NCI-H748 (cell line): Measurements from ENCODE around the gene ANKRD13D.
A peak's percentile ranks its signal among the peaks of the same experiment; 100 is the strongest.
"Not testable (repeated sequence)": the region's sequence is repeated elsewhere in the genome, so short reads cannot be mapped to it uniquely, and the experiment has no call there.

Experiments used
- DNase-seq: peaks from one replicate; lab custom pipeline; 2025; ENCODE audit not compliant: unreplicated experiment; lab: John Stamatoyannopoulos, UW

ANKRD13D gene

DNA sequence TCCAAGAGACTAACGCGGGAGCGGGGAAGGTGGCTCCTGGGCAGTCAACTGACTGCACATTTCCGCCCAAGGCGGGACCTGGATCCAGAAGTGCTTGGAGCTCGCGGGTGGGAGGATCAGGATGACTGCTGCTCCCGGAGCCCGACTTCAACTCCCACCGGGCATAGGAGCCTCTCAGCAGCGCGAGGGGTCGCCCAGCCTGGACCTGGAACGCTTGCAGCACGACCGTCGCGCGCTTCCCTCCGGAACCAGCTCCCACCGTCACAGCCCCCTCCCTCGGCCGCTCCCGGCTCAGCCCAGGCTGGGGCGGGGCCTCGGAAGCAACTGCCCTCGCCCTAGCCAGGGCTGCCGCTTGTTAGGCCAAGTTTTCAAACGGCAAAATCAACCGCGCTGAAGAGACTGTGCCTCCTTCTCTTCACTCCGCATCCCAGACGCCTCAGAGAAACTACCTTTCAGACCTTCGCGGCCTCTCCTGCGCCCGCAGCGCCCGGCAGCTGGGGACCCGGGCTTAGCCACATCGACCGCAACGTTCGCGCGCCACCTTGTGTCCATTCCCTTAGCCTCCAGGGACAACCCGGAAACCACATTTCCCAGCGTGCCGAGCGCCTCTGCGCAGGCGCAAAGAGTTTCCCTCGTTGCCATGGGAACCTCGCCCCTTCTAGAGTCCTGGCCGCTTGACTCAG is 28.2 kb downstream of the ANKRD13D start:
- DNase-seq: peak; percentile 97

DNA sequence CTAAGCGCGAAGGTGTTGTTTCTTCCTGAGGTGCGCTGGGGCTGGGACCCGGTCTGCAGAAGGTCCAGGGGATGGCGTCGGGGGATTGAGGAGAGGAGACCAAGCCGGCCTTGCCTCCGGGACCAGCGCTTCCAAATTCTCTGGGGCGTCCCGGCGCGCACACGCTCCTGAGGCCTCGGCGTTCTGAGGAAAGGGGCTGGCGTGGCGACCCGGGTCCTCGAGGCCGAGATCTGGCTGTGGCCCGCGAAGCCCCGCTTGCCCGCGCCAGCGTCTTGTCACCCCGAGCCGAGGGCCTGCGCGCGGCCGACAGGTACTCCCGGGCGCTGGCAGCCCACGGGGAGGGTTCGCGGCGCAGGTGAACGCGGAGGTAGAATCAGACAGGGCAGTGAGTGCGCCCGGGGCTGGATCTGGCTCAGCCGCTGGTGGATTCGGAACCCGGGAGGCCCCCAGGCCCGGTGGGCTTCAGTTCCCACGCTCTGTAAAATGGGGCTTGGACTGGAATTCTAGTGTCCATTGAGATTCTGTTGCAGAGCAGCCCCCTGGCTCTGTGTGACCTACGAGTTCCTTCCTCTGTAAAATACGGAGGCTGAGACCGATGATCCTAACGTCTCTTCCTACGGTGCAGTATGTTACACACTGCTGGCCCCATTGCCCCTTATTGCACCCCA is 28.9 kb downstream of the ANKRD13D start:
- peak; percentile 81 for DNase-seq

GRCh38 chr11:67318876-67319275 is 29.8 kb downstream of the ANKRD13D start:
- not testable (repeated sequence) for DNase-seq

- DNase-seq: no peak
Measured at GRCh38 chr11:67320011-67320410, 30.9 kb downstream of the ANKRD13D start.

- no peak for DNase-seq
Measured at GRCh38 chr11:67320691-67321090, 31.6 kb downstream of the ANKRD13D start.

- DNase-seq: no peak
Measured at GRCh38 chr11:67321313-67321871, 32.3 kb downstream of the ANKRD13D start.

GRCh38 chr11:67322049-67322448 is 32.9 kb downstream of the ANKRD13D start:
- no peak for DNase-seq

DNA sequence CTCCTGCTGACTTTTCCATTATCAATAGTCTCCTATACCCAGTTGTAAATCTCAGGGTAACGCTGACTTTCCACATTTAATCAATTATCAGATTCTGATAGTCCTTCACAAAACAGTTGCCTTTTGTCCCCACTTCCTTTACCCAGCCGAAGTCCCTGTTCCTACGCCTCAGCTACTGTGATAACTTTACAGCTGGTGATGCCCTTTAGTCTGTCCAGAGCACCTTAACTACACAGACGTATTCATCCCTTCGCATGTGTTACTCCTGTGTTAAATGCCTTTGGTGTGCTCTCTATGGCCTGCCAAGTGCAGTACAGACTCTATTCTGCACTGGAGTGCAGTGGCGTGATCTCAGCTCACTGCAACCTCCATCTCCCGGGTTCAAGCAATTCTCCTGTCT is 34.4 kb downstream of the ANKRD13D start:
- DNase-seq: no peak

DNA sequence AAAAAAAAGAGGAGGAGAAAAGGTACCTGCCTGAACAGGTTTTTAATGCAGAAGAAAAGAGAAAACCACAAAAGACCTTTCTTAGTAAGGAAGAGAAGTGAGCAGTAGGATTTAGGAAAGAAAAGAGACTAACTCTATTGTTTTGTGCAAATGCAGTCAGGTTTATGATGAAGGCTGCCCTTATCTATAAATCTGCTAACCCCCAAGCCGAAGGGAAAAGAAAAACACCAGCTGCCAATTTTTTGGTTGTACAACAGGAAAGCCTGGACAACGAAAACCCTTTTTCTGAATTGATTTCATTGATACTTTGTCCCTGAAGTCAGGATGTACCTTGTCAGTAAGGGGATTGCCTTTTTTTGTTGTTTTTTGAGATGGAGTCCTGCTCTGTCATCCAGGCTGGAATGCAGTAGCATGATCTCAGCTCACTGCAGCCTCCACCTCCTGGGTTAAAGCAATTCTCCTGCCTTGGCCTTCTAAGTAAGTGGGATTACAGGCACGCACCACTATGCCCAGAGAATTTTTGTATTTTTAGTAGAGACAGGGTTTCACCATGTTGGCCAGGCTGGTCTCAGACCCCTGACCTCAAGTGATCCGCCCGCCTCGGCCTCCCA is 43.1 kb downstream of the ANKRD13D start:
- DNase-seq: no peak

GRCh38 chr11:67337257-67337656 is 48.2 kb downstream of the ANKRD13D start:
- DNase-seq: no peak

GRCh38 chr11:67344264-67344663 is 55.2 kb downstream of the ANKRD13D start:
- DNase-seq: no peak

- no peak for DNase-seq
Measured at GRCh38 chr11:67345247-67345919, 56.3 kb downstream of the ANKRD13D start.

- DNase-seq: peak; percentile 64
Measured at GRCh38 chr11:67345920-67346819, 57.1 kb downstream of the ANKRD13D start.

GRCh38 chr11:67347964-67348749 is 59.1 kb downstream of the ANKRD13D start:
- DNase-seq: no peak

- DNase-seq: no peak
Measured at GRCh38 chr11:67349036-67349435, 59.9 kb downstream of the ANKRD13D start.

DNA sequence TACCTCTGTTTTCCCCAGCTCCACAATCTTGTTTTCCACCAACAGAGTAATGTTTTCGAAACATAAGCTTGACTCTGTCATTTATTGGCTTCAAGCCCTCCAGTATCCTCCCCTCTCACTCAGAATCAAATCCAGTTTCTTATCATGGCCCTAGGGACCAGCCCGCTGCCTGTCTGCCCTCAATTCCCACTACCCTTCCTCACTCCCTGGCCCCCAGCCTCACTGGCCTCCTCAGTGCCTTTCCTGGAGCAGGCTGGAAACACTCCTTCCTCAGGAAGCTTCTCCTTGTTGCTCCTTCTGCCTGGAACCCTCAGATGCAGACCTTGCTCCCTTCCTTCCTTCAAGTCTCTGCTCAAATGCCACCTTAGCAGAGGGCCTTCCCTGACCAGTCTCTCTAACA is 60.4 kb downstream of the ANKRD13D start:
- no peak for DNase-seq

DNA sequence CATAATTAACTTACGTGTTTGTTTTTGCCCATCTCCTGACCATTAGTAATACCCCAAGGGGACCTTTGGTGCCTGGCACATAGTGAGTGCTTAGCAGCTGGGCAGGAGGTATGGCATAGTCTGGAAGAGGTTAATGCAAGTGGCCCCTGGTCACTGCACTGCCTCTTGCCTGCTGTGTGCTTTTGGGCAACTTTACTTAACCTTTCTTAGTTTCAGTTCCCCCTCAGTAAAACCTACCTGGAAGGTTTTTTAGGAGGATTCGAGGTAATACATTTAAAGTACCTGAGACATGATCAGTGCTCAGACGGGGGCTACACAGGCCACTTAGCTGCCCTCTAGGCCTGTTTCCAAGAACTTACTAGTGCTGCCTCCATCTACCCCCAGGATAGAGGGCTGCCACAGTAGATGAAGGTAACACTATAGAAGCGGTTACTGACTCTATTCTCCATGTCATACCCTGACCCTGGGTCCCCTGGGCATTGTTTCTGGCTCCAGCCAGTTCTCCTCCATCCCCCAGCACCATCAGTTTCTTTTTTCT is 60.9 kb downstream of the ANKRD13D start:
- DNase-seq: no peak

DNA sequence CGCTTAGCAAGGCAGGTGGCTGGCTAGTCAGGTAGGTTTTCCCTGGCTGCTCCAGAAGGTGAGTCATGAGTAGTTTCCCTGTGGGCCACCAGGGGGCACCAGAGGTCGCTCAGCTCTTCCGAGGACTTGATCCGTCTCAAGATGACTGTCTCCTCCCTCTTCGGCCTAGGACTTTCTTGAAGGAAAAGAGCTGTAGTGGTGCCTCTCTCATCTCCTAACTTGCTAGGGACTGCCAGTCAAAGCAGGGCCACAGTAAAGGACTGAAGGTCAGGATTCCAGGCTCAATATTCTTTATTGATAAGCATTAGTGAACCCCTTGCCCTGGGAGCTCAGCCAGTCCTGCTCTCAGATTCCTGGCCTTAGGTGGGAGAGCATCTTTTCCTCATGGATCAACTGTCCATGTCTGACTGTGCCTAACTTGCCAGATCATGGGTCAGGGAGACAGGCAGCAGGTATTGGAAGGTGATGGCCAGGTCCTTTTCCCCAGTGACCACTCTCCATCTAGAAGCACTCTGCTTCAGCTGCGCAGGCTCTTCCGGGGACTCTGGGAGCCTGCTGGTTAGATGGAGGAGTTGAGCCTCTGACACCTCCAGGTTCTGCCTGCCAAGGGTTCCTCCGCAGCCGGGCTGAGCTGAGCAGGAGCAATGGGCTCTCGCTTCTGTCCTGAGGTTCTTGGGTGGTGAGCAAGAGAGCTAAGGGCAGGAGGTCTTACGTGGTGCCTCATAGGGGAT is 62.3 kb downstream of the ANKRD13D start:
- peak; percentile 54 for DNase-seq
